HT1080 (cell line): Measurements from ENCODE around the gene GMPR2. TPM values are rescaled to one million over a fixed set of nuclear protein-coding genes. Genes with fewer than 3 reads are reported as not detected.
"Not testable (repeated sequence)": the region's sequence is repeated elsewhere in the genome, so short reads cannot be mapped to it uniquely, and the experiment has no call there.

Source experiments
- DNase-seq: peaks from one replicate; pipeline ENCODE4 v3.0.0-alpha.2; 2015; ENCODE audit warnings: low read depth
- total RNA-seq: library from RNA; depleted of rRNA; stranded (reverse); fragments of >200 nt; shearing (Covaris generic); gene quantifications from 2 replicates; pipeline ENCODE4 v1.2.3, GENCODE V29; 2014

Gene GMPR2
- total RNA-seq, 1 experiment from 2014 or later = 92.5 TPM

- no peak for DNase-seq
These were observed 3.8 kb upstream of the GMPR2 start for GRCh38 chr14:24228902-24229301.

- no peak for DNase-seq
These were observed 1.2 kb upstream of the GMPR2 start for GRCh38 chr14:24231263-24232120.

GRCh38 chr14:24232121-24232644 lies 546 bp upstream of the GMPR2 start, which contains the start of gene NEDD8:
Gene NEDD8, minus strand, starts transcription at chr14:24232367. Its CDS starts 100 bp downstream, at chr14:24232267.
- DNase-seq = peak; percentile 96

- no peak for DNase-seq
These were observed 773 bp downstream of the GMPR2 start for GRCh38 chr14:24233538-24233866.

- DNase-seq = no peak
These were observed 1.6 kb downstream of the GMPR2 start for GRCh38 chr14:24234095-24235005.

- no peak for DNase-seq
These were observed 3.3 kb downstream of the GMPR2 start for GRCh38 chr14:24235804-24236688.

GRCh38 chr14:24236689-24237462 lies 4.1 kb downstream of the GMPR2 start:
- no peak for DNase-seq

GRCh38 chr14:24237463-24237955 lies 4.8 kb downstream of the GMPR2 start:
- DNase-seq = no peak

- DNase-seq = peak; percentile 25
These were observed 5.4 kb downstream of the GMPR2 start for GRCh38 chr14:24238123-24238522.

- DNase-seq = peak; percentile 25
These were observed 5.9 kb downstream of the GMPR2 start for GRCh38 chr14:24238527-24239037.

GRCh38 chr14:24240110-24240918 lies 7.6 kb downstream of the GMPR2 start:
- no peak for DNase-seq

GRCh38 chr14:24241829-24242443 lies 9.2 kb downstream of the GMPR2 start:
- peak; percentile 56 for DNase-seq

- peak; percentile 78 for DNase-seq
These were observed 10.7 kb downstream of the GMPR2 start for GRCh38 chr14:24243336-24243836.

- not testable (repeated sequence) for DNase-seq
These were observed 12.6 kb downstream of the GMPR2 start for GRCh38 chr14:24245350-24245749.

GRCh38 chr14:24246765-24247212 lies 14.1 kb downstream of the GMPR2 start:
- peak; percentile 10 for DNase-seq

GRCh38 chr14:24247422-24247821 lies 14.7 kb downstream of the GMPR2 start:
- DNase-seq = no peak

GRCh38 chr14:24249230-24250021 lies 16.7 kb downstream of the GMPR2 start:
- no peak for DNase-seq
